DMS114 treated with DMSO at 0.1 percent for 48 hours (cell line): ENCODE measurements around the gene SULF2.

Source experiments
- DNase-seq: peaks from one replicate; lab custom pipeline; 2025; ENCODE audit not compliant: unreplicated experiment; lab: John Stamatoyannopoulos, UW

The SULF2 gene

DNA sequence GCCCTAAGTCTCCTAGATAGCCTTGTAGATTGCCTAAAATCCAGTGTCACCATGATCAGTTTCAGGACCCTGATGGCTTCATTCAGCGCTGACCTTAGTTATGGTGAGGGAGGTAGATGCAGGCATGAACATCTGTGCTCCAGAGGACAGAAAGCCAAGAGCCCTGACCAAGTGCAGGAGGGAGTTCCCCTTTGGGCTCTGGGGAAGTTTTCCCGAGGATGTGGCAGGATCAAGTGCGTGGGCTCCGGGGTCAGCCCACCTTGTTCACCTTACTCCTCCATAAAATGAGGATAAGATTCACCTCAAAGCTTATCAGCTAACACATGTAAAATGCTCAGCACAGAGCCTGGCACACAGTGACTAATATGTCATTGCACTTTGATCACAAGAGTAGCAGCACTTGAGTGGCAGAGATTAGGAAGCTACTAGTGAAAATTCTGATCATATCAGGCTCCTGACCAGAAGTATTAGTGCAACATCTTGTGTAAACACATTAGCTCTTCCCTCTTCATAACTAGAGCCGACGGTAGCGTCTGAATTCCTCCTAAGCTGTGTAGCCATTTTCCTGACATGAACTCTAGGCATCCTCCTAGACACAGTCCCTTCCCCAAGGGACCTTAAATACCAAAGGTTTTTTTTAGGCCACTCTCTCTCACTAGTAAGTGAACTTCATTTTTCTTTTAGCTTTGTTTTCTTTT, 125.2 kb downstream of the SULF2 start:
- DNase-seq = no peak

DNA sequence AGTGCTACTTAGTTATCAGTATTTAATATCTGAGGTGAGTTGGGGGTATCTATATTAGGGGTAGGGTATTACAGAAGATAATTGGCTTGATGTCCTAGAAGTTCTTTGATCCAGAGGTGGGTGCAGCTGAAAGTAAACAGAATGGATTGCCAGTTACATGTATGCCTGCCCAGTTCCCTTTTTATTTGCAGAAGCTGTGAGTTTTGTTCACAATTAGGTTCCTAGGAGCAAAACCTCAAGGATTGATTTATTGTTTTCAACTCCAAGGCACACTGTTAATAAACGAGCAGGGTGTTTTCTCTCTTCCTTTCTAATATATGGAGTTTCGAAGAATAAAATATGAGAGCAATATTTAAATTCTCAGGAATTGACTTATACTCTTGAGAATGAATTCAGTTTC, 129.0 kb downstream of the SULF2 start:
- DNase-seq = no peak

DNA sequence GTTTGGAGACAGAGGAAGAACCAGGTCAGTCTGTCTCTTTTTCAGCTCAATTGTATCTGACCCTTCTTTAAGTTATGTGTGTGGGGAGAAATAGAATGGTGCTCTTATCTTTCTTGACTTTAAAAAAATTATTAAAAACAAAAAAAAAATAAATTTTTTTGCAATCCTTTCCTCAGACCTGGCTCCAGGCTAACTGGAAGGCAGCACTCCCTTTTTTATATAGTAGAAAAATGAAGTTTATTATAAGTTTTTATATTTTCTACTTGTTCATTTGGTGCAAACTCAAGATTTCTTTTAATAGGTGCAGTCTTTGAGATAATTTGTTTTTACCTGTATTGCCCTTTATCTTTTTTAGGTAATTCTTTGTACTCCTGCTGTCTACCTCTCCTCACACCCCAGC, 129.6 kb downstream of the SULF2 start:
- no peak for DNase-seq

DNA sequence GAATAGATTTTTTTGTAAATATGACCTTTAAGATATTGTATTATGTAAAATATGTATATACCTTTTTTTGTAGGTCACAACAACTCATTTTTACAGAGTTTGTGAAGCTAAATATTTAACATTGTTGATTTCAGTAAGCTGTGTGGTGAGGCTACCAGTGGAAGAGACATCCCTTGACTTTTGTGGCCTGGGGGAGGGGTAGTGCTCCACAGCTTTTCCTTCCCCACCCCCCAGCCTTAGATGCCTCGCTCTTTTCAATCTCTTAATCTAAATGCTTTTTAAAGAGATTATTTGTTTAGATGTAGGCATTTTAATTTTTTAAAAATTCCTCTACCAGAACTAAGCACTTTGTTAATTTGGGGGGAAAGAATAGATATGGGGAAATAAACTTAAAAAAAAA, 130.9 kb downstream of the SULF2 start:
- DNase-seq = no peak

DNA sequence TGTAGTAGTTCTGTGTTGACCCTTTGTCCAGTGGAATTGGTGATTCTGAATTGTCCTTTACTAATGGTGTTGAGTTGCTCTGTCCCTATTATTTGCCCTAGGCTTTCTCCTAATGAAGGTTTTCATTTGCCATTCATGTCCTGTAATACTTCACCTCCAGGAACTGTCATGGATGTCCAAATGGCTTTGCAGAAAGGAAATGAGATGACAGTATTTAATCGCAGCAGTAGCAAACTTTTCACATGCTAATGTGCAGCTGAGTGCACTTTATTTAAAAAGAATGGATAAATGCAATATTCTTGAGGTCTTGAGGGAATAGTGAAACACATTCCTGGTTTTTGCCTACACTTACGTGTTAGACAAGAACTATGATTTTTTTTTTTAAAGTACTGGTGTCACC, 131.4 kb downstream of the SULF2 start:
- DNase-seq = no peak

DNA sequence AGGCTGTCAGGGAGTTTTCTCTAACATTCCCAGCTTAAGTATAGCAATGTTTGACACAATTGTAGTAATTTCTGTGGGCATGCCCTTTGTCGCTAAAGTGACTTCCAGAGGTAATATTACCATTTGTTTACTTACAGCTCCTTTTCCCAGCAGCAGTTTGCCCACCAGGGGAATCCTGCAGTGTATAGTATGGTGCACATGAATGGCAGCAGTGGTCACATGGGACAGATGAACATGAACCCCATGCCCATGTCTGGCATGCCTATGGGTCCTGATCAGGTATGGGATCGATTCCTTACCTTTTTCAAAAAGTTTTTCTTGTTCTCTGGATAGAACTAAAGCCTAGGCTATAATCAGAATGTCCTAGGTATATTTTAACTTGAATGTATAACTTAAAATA, 132.5 kb downstream of the SULF2 start:
- no peak for DNase-seq

DNA sequence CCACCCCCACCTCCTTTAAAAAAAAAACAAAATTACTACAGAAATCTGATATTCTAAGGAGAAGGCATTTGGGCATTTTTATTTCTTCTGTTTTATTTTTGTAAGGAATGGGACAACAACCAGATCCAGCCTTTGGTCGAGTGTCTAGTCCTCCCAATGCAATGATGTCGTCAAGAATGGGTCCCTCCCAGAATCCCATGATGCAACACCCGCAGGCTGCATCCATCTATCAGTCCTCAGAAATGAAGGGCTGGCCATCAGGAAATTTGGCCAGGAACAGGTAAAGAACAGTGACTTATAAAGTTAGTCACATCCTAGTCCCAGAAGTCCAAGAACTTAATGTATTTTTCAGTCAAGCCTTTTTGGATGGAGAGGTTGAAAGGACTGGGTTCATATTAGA, 133.0 kb downstream of the SULF2 start:
- no peak for DNase-seq

DNA sequence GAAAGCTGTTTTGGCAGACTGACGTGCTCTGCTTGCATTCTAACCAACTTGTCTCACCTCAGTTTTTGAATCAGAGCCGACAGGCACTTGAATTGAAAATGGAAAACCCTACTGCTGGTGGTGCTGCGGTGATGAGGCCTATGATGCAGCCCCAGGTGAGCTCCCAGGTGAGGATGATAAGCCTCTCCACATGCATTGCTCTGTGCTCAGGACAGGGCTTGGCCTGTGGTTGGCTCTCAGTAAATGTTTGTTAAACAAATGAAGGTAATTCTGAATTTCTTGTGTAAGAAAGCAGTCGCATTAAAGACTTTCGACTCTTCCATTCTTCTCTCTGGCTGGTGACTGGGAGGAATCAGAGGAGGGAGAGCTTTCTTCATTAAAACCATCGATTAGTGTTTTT, 136.3 kb downstream of the SULF2 start:
- no peak for DNase-seq

DNA sequence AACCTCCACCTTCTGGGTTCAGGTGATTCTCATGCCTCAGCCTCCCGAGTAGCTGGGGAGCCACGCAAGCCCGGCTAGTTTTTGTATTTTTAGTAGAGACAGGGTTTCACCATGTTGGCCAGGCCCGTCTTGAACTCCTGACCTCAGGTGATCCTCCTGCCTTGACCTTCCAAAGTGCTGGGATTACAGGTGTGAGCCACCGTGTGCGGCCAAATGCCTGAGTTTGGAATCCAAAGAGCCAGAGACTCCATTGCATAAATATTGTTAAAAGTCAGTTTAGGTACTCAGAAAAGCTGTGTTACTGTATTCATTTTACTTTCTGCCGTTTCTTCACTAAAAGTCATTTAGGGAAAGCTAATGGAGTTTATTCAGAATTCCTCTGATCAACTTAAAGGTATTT, 137.3 kb downstream of the SULF2 start:
- no peak for DNase-seq

DNA sequence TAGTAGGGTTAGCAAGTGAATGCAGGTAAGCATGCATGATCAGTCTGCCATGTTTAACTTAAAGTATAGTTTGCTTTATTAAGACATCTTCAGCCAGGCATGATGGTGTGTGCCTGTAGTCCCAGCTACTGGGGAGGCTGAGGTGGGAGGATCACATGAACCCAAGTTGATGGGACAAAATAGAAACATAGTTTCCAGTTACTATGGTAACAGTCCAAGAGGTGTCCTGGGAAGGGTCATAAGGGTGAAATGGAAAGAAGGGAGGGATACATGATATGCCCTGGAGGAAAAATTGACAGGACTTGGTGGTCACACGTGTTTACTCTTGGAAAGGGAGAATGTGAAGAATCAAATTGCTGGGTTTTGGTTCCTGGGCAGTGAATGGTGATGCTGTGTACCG, 139.6 kb downstream of the SULF2 start:
- DNase-seq = no peak

DNA sequence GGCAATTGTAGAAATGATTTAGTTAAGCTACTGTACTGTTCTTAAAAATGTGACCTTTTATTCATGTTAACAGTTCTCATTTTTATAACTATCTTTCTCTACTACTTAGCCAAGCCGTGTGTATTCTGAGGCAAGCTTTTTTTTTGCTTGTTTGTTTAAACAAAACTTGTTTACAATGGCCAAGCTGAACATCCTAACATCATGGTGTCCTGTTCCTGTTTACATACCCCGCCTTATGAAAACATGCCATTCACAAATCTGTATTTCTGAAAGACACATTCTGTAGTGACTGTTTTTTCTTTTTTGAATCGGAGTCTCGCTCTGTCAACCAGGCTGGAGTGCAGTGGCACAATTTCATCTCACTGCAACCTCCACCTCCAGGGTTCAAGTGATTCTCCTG, 142.7 kb downstream of the SULF2 start:
- no peak for DNase-seq

DNA sequence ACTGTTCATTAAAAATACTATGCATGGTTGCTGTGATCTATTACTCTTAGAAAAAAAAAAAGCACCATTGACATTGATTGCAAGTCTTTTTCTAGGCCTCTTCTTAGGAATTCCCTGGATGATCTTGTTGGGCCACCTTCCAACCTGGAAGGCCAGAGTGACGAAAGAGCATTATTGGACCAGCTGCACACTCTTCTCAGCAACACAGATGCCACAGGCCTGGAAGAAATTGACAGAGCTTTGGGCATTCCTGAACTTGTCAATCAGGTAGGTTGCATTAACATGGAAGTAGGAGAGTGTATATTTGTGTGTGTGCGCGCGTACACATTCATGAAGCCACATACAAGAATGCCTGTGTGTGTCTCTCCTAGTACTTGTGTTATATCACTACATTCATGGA, 143.2 kb downstream of the SULF2 start:
- DNase-seq = no peak

DNA sequence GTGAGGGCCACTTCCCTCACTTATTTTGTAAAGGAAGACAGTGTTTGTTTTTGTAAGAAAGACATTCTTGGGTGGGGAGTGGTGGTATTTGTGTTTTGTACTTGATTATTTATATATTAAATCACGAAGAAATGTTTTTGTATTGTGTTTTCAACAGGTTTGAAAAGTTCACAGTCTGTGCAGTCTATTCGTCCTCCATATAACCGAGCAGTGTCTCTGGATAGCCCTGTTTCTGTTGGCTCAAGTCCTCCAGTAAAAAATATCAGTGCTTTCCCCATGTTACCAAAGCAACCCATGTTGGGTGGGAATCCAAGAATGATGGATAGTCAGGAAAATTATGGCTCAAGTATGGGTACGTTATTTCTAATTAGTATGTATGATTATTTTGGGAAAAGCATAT, 146.4 kb downstream of the SULF2 start:
- DNase-seq = no peak

DNA sequence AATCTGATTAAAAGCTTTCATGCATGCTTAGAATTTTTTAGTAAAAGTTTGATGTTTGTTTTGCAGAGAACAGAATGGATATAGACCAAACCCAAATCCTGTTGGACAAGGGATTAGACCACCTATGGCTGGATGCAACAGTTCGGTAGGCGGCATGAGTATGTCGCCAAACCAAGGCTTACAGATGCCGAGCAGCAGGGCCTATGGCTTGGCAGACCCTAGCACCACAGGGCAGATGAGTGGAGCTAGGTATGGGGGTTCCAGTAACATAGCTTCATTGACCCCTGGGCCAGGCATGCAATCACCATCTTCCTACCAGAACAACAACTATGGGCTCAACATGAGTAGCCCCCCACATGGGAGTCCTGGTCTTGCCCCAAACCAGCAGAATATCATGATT, 150.0 kb downstream of the SULF2 start:
- DNase-seq = no peak

DNA sequence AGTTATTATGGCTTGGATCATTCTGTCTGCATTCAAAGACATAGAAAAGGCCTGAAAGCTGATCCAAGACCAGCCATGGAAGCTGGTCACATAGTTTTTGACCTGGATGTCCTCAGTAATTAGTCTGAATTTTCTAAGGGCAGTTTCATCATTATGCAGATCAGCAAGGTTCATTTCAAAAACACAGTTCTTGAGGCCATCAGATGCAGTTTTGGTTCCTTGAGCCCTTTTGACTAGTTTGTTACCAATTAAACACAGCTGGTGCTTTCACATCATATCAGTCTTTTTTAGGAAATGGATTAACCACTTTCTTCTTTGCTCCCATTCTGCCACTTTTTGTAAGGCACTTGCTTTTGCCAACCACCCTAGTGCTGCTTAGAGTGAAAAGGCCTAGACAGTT, 154.2 kb downstream of the SULF2 start:
- DNase-seq = no peak

DNA sequence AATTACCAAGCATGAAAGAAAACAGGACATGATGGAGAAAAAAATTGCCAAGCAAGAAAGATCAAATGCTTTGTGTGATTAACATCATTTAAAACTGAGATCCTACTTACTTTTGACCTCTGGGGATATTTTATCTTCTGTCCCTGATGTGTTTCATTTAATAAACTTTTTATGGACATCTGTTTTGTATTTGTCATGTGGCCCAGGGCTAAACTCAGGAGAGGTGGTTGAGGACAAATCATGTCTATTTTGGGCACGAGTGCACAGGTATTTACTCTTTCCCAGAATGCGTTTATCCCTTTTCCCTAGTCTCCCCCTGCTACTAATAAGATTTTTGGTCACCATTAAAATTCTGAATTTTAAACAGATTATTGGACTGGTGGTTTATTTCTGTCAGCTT, 155.4 kb downstream of the SULF2 start:
- DNase-seq = no peak

DNA sequence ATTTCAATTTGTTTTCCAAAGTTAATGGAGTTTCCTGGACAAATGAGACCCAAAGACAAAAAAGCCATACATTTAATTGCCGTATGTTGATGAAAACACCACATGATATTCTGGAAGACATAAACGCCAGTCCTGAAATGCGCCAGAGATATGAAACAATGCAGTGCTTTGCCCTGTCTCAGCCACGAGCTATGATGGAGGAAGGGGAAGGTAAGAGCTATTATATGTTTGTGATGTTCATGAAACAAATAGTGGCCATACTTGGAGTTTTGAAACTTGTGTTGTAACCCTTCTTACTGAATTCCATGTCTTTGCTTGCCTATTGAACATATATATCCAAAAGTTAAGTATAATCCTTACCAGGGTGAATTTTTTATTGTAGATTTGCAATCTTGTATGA, 157.7 kb downstream of the SULF2 start:
- DNase-seq = no peak

DNA sequence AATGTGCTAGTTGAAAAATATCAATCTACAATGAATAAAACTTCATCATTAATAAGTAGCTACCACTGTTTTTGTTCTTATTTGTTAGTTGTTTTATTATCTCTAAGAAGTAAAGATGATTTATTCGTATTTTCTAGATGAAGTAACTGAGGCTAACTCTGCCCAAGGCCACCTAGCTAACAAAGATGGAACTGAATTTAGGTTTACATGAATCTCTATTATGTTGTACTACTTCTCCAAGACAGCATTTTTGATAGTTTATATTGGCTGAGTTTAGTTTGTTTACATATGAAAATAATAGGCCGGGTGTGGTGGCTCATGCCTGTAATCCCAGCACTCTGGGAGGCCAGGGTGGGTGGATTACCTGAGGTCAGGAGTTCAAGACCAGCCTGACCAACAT, 162.1 kb downstream of the SULF2 start:
- no peak for DNase-seq

DNA sequence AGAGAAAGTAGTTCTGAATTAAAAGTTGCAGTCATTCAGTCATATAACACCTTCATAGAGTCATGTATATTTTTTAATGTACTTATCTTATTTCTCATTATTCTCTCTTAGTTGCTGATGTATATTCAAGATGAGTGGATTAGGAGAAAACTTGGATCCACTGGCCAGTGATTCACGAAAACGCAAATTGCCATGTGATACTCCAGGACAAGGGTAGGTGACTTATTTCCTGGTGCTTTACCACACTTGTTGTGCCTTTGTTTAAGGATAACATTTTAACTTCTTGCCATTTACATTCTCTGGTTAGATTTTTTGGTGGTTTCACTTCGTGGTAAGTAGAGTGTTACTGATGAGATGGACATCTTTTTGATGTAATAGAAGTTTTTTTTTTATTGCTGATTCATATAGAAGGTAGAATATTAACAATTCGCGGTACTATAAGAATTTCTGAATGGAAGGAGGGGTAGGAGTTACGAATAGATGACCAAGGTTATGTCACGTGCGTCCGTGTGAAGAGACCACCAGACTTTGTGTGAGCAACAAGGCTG, 163.1 kb downstream of the SULF2 start:
- no peak for DNase-seq

DNA sequence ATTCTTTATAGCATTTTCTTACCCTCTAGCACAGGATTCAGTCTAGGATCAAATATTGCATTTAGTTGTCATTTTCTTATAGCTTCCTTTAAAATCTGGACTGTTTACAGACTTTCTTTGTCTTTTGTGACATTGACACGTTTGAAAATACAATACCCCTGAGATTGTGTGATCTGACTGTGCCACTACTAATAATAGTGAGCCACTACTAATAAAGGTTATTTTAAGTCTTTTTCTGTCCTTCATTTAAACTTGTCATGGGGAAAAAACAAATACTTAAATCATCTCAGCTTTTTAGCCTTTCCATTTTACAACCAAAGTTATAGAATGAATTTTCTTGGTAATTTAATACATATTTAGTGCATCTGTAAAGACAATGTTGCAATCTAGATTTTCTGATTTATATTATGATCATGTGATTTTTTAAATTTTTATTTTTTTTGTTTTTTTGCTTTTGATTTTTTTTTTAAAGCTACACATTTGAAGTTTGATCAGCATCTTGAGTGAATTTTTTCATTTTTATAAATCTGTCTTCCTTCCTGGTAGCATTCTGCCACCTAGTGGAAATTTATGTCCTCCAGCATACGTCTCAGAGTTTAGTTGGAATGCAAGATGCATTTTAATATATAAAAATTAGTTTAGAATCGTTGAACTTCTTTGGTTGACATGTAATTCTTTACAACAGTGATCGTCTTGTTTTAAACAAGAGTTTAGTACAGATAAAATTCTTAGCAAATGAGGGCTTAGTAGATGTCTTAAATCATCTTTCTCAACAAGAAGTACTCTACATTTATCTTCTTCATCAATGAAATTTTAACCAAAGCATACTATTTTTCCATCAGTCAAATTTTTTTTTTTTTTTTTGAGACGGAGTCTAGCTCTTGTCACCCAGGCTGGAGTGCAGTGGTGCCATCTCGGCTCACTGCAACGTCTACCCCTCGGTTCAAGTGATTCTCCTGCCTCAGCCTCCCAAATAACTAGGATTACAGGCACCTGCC, 164.2 kb downstream of the SULF2 start:
- peak; percentile 56 for DNase-seq

DNA sequence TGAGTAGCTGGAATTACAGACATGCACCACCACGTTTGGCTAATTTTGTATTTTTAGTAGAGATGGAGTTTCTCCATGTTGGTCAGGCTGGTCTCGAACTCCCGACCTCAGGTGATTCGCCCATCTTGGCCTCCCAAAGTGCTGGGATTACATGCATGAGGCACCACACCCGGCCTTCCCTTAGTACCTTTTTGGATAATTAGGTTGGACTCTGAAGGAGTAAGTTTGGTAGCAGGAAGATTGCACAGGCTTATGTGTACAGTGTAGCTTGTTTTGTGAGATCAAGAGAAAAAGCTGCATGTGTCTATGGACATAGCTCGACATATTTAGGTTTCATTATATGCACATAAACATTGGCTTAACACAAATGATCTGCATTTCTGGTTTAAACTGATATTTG, 166.8 kb downstream of the SULF2 start:
- DNase-seq = no peak

DNA sequence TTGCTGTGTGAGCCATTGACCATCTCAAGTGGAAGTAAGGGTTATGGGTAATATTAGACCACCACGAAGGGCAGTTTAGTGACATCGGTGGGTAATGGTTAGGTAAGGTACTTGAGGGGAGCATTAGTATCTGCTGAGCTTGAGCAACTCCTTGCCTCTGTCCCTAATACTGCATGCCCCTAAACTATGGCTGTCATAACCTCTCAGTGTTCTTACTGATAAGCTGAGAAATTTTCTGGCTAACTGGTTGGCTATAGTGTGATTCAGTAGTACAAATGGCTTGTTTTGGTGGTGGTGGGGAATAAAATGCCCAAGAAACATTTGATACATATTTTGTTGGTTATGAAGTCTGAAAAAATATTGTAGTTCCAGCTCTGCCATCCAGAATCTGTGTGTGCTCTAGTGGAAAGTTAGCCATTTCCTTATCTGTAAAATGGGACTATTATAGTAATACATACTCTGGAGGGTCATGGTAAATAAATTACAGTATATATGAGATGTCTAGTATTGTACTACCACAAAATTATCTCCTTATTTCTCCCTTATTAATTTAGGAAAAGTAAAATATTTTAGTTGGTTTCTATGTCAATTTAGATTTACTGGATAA, 170.5 kb downstream of the SULF2 start:
- no peak for DNase-seq
